Stimulated activated CD4-positive, alpha-beta T cell treated with anti-CD3 and anti-CD28 coated beads, Interleukin-15, amount 100 ng/mL, for 1 hour (primary cell): ENCODE measurements around the gene STK11.
A peak's percentile ranks its signal among the peaks of the same experiment; 100 is the strongest.

Experiments used
- DNase-seq, 2 donors: peaks; one replicate each; pipeline ENCODE4 v3.0.0-alpha.2; 2020; ENCODE audit warnings: low read depth in 1 of 2, low spot score in 1 of 2

STK11 gene

GRCh38 chr19:1259876-1260748 is 54.5 kb downstream of the STK11 start:
- DNase-seq: no peak

DNA sequence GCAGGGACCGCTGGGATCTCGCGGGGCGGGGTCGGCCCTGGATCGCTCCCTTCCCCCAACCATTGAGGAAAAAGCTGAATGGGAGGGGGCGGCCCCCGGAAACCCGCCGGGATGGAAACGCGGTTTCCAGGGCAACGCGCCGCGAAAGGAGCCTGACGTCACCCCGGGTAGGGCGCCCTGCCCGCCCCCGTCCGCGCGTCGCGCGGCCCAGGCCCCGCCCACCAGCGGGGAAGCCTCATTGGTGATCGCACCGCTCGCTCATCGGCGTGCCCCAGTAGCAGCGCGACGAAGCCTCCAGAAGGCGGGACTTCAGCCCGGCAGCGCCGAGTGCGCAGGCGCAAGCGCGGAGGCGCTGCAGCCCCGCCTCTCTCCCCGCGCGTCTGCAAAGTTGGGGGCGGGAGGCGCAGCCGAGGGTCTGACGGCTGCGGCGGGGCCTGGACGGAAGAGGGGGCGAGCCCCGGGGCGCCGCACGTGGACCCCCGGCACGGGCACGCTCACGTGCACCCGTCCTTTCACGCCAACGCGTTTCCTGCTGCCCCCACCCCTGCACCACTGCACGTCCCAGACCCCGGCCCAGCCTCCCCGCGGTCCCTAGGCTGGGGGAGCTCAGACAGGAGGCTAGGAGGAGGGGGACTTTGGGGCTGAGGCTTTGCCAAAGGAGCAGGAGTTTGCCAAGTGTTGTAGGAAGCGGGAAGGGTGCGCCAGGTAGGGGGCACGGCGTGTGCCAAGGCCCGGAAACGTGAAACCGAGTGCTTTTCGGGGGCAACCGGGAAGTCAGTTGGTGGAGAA is 55.4 kb downstream of the STK11 start:
- peak; percentile 96 to 97 for DNase-seq

DNA sequence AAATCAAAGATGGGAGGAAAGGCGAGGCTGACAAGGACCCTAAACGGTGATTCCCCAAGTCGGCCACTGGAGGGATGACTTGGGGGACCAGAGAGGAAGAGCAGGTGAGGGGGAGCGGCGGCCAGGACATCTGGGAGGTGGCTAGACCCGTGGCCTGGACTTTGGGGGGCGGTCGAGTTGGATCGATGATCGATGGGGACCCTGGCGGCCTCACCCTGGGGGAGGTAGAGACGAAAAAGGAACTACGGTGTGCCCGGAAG is 55.9 kb downstream of the STK11 start:
- DNase-seq: no peak

GRCh38 chr19:1261798-1262622 is 56.4 kb downstream of the STK11 start:
- DNase-seq: no peak

DNA sequence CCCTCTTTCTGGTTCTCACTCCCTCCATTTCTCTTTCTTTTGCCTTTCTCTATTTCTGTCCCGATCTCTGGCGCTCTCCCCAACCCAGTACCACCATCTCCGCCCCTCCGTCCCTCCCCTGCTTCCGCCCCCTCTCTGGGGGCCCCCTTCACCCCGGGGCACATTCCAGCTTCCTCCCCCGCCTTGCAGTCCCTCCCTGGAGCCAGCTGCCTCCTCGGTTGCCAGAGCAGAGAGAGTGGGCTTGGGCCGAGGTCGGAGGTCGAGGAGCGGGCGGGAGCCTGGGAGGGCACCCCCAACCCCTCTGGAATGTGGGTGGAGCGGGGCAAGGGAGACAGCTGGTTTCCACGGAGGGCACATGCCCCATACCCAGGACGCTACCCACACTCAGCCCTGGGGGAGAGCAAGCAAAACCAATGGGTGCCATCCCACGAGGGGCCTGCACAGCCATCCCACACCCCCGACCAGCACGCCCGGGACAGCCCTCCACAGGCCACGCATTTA is 57.1 kb downstream of the STK11 start:
- no peak for DNase-seq

DNA sequence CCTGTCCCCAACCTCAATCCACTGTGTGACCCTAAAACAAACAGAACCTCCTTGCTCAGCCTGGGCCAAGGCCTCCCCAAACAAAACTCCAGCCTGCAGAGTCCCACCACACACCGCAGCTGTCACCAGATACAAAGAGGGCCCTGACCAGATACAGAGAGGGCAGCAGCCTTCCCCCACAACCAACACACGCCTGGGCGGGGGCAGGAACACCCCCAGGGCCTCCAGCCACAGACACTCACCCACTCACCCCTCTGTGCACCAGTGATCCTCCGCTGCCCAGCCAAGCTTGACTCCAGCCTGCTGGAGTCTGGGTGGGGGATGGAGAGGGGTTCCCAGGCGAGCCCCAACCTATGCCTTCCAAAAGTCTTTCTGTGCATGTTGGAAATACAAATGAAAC is 57.6 kb downstream of the STK11 start:
- DNase-seq: no peak

DNA sequence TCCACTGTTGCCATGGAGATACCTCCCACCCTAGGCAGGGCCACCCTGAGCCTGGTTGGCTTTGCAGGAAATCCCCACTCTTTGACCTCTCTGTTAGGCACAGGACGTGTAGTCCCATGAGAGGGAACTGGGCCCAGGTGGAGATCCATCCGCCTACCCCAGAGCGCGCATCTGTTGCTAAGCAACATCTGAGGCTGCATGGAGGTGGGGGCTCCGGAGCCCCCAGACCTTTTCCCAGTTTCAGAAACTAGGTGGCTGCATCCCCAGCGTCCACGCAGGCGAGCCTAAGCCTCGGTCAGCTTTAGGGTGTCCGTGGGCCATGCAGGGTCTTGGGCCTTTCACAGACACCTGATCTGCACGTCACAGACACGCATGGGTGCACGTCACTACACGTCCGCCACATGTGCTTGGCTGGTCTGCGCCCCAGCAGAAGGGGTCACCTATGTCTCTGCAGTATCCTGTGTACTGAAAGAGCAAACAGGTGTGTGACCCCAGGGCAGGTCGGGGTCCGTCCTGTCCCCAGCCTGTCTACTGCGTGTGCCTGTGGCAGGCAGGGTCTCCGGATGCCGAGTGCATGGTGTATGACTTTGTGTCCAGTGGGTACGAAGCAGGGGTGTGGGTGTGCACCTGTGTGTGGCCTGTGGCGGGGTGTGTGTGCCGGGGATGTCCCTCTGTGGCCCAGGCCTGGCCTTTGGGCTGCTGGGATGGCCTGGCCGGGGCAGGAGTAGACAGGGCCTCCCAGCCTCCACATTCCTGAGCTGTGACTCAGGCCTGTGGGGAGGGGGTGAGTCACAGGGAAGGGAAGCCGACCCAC is 59.4 kb downstream of the STK11 start:
- DNase-seq: no peak

DNA sequence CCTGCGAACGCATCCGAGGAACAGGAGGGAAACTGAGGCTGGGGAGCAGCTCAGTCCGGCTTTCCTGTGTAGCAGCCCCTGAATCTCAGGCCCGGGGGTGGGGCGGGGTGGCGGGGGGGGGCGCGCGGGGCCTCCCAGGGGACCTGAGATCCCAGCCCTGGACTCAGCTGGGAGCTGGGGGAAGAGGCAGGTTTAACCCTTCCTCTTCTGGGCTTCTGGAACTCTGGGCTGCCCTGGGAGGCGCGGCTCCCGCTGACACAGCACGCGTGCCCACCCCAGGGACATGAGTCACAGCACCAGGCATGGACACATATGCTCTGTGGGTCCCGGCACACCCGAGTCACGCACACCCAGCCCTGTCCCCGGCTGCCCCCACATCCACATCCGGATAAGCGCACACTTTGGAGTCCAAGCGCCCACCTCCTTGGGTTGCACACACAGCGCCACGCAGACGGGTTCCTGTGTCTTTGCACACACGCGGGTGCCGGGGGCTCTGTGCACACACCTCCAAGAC is 60.1 kb downstream of the STK11 start:
- DNase-seq: no peak

DNA sequence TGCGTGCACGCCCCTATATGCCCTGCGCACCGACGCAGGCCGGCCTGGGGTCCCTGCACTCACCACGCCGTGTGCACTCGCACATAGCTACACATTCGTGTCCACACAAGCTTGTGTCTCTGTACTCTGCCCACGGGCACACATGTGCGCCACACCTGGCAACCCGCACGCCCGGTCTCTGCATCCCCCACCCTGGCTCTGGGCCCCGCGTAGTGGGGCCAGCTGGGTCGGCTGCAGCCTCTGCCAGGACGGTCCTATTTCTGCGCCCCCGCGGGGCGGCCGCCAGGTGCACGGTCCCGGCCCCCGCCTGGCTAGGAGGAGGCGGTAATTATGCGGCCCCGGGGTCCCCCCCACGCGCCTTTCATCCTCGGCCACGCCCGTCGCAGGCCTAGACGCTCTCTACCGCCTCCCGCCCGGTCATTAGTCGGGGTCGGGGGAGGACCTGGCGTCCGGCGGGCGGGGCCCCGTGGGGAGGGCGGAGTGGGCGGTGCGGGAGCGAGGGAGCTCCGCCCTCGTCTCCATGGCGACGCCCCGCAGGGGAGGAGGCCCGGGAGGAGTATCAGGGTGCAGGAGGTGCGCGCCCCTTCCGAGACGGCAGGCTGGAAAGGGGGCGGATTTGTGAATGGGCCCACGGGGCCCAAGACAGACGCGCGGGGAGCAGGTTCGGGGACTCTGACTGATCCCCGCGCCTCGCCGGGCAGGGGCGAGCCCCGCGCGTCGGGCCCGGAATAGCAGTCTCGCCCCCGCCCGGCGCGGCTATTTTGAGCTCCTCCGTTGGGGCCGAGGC is 60.7 kb downstream of the STK11 start:
- peak; percentile 65 to 73 for DNase-seq

DNA sequence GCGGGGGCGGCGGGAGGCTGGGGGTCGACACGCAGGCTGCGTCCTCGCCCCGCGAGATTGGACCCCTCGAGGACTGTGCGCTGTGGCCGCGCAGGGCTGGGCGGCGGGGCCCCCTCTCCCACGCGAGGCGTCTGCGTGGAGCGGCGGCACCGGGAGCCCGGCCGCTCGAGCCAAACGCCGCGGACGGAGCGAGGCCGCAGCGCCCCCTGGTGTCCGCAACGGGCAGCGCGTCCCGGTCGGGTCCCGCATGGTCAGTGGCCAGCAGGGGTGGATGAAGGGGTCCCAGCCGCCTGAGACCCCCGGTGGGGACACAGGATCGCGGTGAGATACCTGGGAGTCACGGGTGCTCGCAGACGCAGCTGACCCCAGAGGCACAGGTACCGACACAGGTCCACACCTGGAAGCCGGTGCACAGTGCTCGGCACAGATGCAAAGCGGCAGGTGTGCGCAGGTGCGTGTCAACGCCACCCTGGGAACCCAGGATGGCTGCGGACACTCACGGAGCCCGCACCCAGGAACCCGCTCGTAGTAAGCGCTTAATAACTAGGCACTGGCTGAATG is 61.4 kb downstream of the STK11 start:
- DNase-seq: peak; percentile 54 to 55

DNA sequence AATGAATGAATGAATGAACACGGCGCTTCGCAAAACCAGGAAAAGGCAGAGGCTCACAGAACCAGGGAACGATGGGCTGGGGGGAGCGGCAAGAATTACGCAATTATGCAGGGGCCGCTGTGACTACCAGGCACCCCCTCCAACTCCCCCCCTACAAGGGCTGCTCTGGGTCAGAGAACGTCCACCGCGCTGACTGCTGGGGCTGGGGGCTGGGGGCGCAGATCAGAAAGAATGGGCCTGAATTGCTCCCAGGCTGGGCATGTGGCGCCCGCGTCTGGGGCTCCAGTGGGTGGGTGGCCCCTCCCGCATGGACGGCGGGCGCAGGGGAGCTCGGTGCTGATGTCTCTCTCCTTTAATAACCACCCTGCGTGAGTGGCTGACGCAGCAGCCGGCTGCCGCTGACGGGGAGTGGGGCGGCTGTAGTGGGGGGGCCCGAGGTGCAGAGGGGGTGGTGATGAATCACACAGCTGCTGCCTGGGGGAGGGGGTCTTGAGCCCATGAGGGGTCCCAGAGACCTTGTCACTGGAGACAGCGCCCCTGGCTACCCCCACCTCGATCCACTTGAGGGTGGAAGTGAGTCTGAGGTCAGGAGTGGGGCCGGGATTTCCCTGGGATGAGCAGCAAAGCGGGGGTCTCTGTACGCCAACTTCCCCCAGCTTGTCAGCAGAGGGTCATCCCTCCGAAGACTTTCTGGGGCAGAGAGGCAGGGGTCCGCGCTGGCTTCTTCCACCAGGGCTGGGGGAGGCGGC is 62.1 kb downstream of the STK11 start:
- DNase-seq: no peak

DNA sequence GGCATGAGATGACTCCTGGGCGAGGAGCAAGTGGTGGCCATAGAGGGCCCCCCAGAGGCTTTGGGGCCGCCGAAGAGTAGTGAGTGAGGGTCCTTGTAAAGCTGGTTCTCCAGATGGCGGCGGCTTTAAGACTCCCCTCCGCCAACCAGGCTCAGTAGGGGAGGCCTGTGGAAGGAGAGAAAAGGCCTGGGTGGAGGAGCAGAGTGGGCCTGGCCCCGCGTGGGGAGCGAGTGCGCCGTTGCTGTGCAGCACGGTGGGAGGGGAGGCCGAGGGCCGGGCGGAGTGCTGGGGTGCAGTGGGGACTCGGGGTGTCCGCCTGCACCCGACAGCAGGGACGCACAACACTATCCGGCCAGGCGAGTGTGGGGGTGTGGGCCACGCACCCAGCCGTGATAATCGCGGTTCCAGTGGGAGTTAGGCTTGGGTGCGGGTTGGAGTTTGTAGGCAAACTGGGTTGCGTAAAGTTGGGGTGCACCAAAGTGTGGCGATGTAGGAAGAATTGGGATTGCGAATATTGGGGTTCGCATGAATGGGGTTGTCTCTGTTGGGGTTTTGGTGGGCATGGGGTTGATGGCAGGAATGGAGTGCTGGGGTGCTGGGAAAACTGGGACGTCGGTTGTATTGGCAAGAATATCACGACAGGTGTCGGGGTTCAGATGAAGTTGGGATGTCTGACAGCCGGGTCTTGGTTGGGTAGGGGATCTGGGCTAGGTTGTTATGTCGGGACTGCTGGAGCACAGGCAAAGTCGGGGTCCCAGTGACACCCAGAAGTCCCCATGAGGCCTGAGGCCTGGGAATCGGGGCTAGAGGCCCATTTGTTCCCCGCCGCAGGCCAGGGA is 62.9 kb downstream of the STK11 start:
- no peak for DNase-seq

DNA sequence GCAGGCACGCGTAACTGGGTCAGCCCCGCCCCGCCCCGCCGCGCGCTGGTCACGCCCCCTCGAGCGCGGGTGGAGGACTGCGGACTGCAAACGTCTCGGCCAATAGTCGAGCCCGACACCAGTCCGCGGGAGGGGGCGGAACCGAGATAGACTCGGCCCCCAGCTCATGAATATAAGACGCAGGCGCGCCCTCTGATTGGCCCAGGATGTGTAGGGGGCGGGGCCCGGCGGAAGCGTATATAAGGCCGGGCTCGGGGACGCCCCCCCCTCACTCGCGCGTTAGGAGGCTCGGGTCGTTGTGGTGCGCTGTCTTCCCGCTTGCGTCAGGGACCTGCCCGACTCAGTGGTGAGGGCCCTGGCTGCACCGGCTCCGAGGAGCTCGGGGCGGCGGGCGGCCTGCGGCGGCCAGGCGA is 63.5 kb downstream of the STK11 start, which contains the start of gene CIRBP:
Gene CIRBP (plus strand): TSS at position 268 of the 413 bp plus-strand sequence. CDS start 1,602 bp downstream, outside the sequence.
- DNase-seq: peak; percentile 98 to 99

- DNase-seq: peak; percentile 78 to 81
These were observed 64.1 kb downstream of the STK11 start for GRCh38 chr19:1269478-1270212.

GRCh38 chr19:1270213-1270853 is 64.8 kb downstream of the STK11 start:
- DNase-seq: no peak

- no peak for DNase-seq
These were observed 65.4 kb downstream of the STK11 start for GRCh38 chr19:1270854-1271527.
